Left ventricle myocardium inferior (tissue), 1 donor: Measurements from ENCODE around the gene ASB9. TPM values are rescaled to one million over a fixed set of nuclear protein-coding genes. Genes with fewer than 3 reads are reported as not detected.
"Not testable (repeated sequence)": the region's sequence is repeated elsewhere in the genome, so short reads cannot be mapped to it uniquely, and the experiment has no call there.

Experiments used
- DNase-seq: peaks from one replicate; pipeline ENCODE4 v3.0.0-alpha.2; 2020
- H3K27ac ChIP-seq: fragments of 200-600 bp; replicated peaks from 2 replicates; pipeline ENCODE4 v1.8.0; 2021
- H3K27me3 ChIP-seq: fragments of 200-600 bp; 2 replicates; pipeline ENCODE4 v1.8.0; 2021; ENCODE audit warnings: low read depth
- H3K36me3 ChIP-seq: fragments of 200-600 bp; 2 replicates; pipeline ENCODE4 v1.8.0; 2021
- H3K4me1 ChIP-seq: fragments of 200-600 bp; 2 replicates; pipeline ENCODE4 v1.8.0; 2021
- H3K4me3 ChIP-seq: fragments of 200-600 bp; 2 replicates; pipeline ENCODE4 v1.8.0; 2021; ENCODE audit warnings: mild to moderate bottlenecking, moderate library complexity
- H3K9me3 ChIP-seq: fragments of 200-600 bp; replicated peaks from 2 replicates; pipeline ENCODE4 v1.8.0; 2021
- intact Hi-C: fragments of 100-400 bp; cut with micrococcal nuclease; formaldehyde crosslinking; loops from one replicate; pipeline ENCODE4 v1.11.0; 2022
- total RNA-seq: library from RNA; stranded (reverse); fragmentation: NEBNext Ultra II Directional; extraction: Animal tissue kit (Norgen Biotek cat#: 25700); gene quantifications from one replicate; pipeline ENCODE4 v1.2.1, GENCODE V29; 2021
- TF ChIP-seq, protein P1 (sequence below): fragments of 200-600 bp; IDR thresholded peaks from 2 replicates; pipeline ENCODE4 v1.8.0; 2021; ENCODE audit warnings: antibody characterized with exemption, mild to moderate bottlenecking, borderline replicate concordance
- donor health status: DM: no; HTN: yes; CAD: no; lungs with severe emphysema.

The ASB9 gene
- total RNA-seq, 1 donor from 2014 or later = 1.3 TPM

DNA sequence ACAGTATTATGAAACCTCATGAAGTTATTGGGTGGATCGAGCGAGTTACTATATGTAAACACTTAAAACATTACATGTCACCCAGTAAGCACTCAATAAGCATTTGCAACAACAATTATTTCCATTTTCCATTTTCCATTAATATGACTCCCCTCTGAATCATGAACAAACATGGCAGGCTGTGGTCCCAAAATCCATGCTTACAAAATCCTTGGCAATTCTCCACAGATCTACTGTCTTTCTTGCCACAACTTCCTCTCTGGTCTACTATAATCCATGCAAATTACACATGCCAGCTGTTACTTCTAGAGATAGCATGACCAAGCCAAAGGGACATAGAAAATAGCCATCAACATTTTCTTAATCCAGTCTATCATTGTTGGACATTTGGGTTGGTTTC lies 23.6 kb upstream of the ASB9 start:
- H3K4me1 ChIP-seq = peaks cover 4% of the 10 kb centered on the region
- H3K27ac ChIP-seq = no peak overlapping the region
- peaks cover 4% of the 10 kb centered on the region for H3K36me3 ChIP-seq
- intact Hi-C loops = no loop called here
- no peak overlapping the region for H3K4me3 ChIP-seq
- no peak for DNase-seq
- TF ChIP-seq, protein P1, sequence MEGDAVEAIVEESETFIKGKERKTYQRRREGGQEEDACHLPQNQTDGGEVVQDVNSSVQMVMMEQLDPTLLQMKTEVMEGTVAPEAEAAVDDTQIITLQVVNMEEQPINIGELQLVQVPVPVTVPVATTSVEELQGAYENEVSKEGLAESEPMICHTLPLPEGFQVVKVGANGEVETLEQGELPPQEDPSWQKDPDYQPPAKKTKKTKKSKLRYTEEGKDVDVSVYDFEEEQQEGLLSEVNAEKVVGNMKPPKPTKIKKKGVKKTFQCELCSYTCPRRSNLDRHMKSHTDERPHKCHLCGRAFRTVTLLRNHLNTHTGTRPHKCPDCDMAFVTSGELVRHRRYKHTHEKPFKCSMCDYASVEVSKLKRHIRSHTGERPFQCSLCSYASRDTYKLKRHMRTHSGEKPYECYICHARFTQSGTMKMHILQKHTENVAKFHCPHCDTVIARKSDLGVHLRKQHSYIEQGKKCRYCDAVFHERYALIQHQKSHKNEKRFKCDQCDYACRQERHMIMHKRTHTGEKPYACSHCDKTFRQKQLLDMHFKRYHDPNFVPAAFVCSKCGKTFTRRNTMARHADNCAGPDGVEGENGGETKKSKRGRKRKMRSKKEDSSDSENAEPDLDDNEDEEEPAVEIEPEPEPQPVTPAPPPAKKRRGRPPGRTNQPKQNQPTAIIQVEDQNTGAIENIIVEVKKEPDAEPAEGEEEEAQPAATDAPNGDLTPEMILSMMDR = no peak
- H3K9me3 ChIP-seq = no peaks in the 10 kb centered on the region
- no peaks in the 10 kb centered on the region for H3K27me3 ChIP-seq

DNA sequence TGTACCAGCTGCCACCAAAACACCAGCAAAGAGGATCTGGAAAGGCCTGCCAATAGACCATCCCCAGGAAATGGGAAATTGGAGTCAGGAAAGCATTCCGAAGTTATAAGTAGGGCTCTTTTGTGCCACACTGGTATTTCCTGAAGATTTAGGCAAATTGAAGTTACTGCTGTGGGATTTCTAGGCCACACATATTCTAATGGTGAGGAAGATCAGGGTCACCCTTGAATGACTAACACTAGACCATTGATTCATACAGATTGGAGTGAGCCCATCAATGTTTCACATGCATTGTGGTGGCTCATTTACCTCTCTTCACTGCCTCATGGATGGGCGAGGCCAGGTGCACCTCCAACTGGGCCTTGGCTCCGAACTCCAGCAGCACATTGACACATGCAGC lies 23.0 kb upstream of the ASB9 start:
- H3K4me3 ChIP-seq = no peak overlapping the region
- no peak overlapping the region for H3K27ac ChIP-seq
- DNase-seq = no peak
- TF ChIP-seq, protein P1 = no peak
- peaks cover 4% of the 10 kb centered on the region for H3K36me3 ChIP-seq
- H3K9me3 ChIP-seq = no peaks in the 10 kb centered on the region
- intact Hi-C loops = no loop called here
- no peaks in the 10 kb centered on the region for H3K27me3 ChIP-seq
- H3K4me1 ChIP-seq = no peaks in the 10 kb centered on the region

DNA sequence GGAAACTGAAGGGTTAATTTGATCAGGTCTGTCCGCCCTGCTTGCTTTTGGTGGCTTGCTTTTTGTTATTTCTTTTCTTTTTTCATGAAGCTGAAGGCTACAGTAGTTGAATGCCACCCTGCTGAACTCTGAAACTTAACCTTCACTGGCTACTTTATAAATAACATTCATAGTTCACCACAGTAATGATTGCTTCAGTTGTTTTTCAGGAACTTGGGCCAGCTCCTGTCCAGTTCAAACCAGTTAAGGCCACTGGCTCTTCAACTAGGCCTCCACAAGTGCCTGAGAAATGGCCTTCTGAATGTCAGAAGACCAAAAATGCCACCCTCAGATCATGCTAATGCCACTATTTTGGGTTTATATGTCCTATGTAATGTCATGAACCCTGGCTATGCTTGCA lies 7.7 kb upstream of the ASB9 start:
- Histone ChIP-seq H3K9me3 (no peaks in the 10 kb centered on the region), H3K4me3 (no peak overlapping the region), H3K27ac (peak overlapping the region; percentile 40), H3K27me3 (no peaks in the 10 kb centered on the region), H3K36me3 (no peaks in the 10 kb centered on the region), H3K4me1 (no peaks in the 10 kb centered on the region)
- DNase-seq = no peak
- intact Hi-C loops = no loop called here
- TF ChIP-seq, protein P1 = no peak

DNA sequence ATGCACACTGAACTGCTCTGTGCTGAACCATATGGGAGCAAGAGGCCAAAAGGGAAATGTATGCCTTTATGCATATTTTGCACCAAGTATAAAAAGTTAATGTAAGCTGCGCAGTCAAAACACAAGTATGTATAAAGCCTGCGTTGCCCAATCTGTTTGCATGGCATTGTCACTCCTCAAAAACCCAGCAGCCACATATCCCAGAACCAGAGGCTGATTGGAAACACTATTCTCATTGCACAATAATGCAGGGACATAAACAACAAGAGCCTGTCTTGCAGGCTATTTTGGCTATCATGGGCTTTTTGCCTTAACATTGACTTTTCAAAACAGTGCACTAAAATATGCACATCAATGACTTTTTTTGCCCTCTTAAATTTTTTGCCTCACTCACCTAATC lies 5.1 kb upstream of the ASB9 start:
- H3K27me3 ChIP-seq = no peaks in the 10 kb centered on the region
- intact Hi-C loops = no loop called here
- no peaks in the 10 kb centered on the region for H3K4me1 ChIP-seq
- TF ChIP-seq, protein P1 = no peak
- no peak for DNase-seq
- H3K36me3 ChIP-seq = no peaks in the 10 kb centered on the region
- no peaks in the 10 kb centered on the region for H3K9me3 ChIP-seq
- H3K27ac ChIP-seq = no peak overlapping the region
- H3K4me3 ChIP-seq = no peak overlapping the region

DNA sequence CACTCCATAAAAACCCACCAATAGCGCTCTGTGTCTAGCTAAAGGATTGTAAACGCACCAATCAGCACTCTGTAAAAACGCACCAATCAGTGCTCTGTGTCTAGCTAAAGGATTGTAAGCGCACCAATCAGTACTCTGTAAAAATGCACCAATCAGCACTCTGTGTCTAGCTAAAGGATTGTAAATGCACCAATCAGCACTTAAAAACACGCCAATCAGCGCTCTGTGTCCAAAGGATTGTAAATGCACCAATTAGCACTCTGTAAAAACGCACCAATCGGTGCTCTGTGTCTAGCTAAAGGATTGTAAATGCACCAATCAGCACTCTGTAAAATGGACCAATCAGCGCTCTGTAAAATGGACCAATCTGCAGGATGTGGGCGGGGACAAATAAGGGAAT lies 3.4 kb upstream of the ASB9 start:
- H3K9me3 ChIP-seq, DNase-seq, H3K27me3 ChIP-seq, H3K27ac ChIP-seq, intact Hi-C loops, H3K4me1 ChIP-seq, H3K36me3 ChIP-seq, H3K4me3 ChIP-seq: not testable (repeated sequence)

DNA sequence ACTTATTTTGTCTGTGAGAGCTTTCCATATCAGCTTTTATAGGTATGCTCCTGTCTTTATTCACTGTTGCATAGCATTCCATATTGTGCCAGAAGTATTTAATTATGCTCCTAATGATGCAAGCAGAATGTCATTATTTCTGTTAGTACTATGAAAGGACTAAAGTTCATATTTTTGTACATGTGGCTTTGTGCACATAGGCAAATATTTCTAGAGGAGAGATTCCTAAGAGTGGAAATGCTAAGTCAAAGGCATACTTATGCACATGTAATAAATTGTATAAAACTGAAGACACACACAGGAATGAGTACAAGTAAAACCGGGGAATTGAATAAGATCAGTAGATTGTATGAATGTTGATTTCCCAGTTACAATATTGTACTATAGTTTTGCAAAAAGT lies 1.9 kb upstream of the ASB9 start:
- H3K27ac ChIP-seq = no peak overlapping the region
- no peak for DNase-seq
- H3K36me3 ChIP-seq = no peaks in the 10 kb centered on the region
- intact Hi-C loops = no loop called here
- no peaks in the 10 kb centered on the region for H3K4me1 ChIP-seq
- TF ChIP-seq, protein P1 = no peak
- no peak overlapping the region for H3K4me3 ChIP-seq
- no peaks in the 10 kb centered on the region for H3K9me3 ChIP-seq
- H3K27me3 ChIP-seq = no peaks in the 10 kb centered on the region
